Right cardiac atrium (tissue), 5 donors: ENCODE data around the gene CRABP2. TPM values are rescaled to one million over a fixed set of nuclear protein-coding genes. Genes with fewer than 3 reads are reported as not detected.
A peak's percentile ranks its signal among the peaks of the same experiment; 100 is the strongest.

Experiments
- ATAC-seq, 2 donors: fragments of 200-7000 bp; cut with Tn5 transposase; one replicate each; pipeline versions ENCODE4 v1.8.0 to v1.9.1; 2020; ENCODE audit warnings: moderate library complexity in 2 of 2, mild to moderate bottlenecking in 1 of 2
- DNase-seq, 3 donors: peaks; one replicate each; pipeline ENCODE4 v3.0.0-alpha.2; 2020
- H3K27ac ChIP-seq: one replicate; pipeline ENCODE4 v1.5.1; 2013; ENCODE audit warnings: mild to moderate bottlenecking, low read length, control low read depth, moderate library complexity
- H3K27me3 ChIP-seq: one replicate; pipeline ENCODE4 v1.6.1; 2013; ENCODE audit not compliant: control insufficient read depth, insufficient read depth
- H3K4me1 ChIP-seq: one replicate; pipeline ENCODE4 v1.6.1; 2013; ENCODE audit warnings: low read length; ENCODE audit not compliant: control insufficient read depth, insufficient read depth
- H3K4me3 ChIP-seq: one replicate; pipeline ENCODE4 v1.5.1; 2013; ENCODE audit warnings: low read length, control low read depth
- H3K9me3 ChIP-seq: one replicate; pipeline ENCODE4 v1.6.1; 2013; ENCODE audit warnings: low read length; ENCODE audit not compliant: control insufficient read depth
- WGBS: extraction: QIAGEN DNeasy Blood & Tissue Kit; methylation state at CpG from one replicate; pipeline ENCODE4 v1.1.7; 2013; 5-methylcytosine and 5-hydroxymethylcytosine counted together
- intact Hi-C, 4 donors: fragments of 100-400 bp; cut with DNase I; formaldehyde crosslinking; loops; one replicate each; pipeline versions ENCODE4 v1.11.0 to v1.14.0; 2022 to 2023
- polyA plus RNA-seq: library from polyadenylated mRNA; stranded (reverse); fragments of 200-250 nt; gene quantifications from one replicate; pipeline ENCODE4 v1.2.3, GENCODE V29; 2013
- total RNA-seq, 4 donors: library from RNA; stranded (reverse); fragmentation: NEBNext Ultra II Directional; extraction: Animal tissue kit (Norgen Biotek cat#: 25700); gene quantifications; one replicate each; pipeline ENCODE4 v1.2.1, GENCODE V29; 2021
- donor health status: healthy with polysubstance abuse.
- donor health status: DM: no; HTN: yes; CAD: no.
- donor health status: DM: no; HTN: no; CAD: no.
- donor health status: DM: no; HTN: yes; CAD: no; lungs with severe emphysema.
- donor health status: DM: yes; HTN: yes; CAD: no.

Gene CRABP2
- total and polyA plus RNA-seq, 5 donors: 0.71 to 1.6 (median 0.76) TPM

GRCh38 chr1:156707417-156708217 lies 2.2 kb upstream of the CRABP2 start:
- 48% methylated on average over 8 of the region's 8 CpGs for WGBS
- no peak overlapping the region for H3K27ac ChIP-seq
- no peak overlapping the region for H3K4me3 ChIP-seq

GRCh38 chr1:156706657-156707416 lies 1.5 kb upstream of the CRABP2 start:
- peak overlapping the region; percentile 5 for H3K4me3 ChIP-seq
- H3K9me3 ChIP-seq: no peaks in the 10 kb centered on the region
- no peaks in the 10 kb centered on the region for H3K27me3 ChIP-seq
- intact Hi-C loops: no loop called here
- peak; percentile 69 to 90 (median 88) for DNase-seq
- H3K4me1 ChIP-seq: peaks cover 4% of the 10 kb centered on the region
- WGBS: 5% methylated on average over 29 of the region's 29 CpGs
- peak; percentile 56 to 63 for ATAC-seq
- H3K27ac ChIP-seq: peak overlapping the region; percentile 0

More at GRCh38 chr1:156707417-156708217, 2.2 kb upstream of the CRABP2 start:
- intact Hi-C loops: no loop called here
- no peaks in the 10 kb centered on the region for H3K27me3 ChIP-seq
- H3K4me1 ChIP-seq: peaks cover 4% of the 10 kb centered on the region
- ATAC-seq: no peak
- DNase-seq: peak in 1 of 3 donors; percentile 31
- no peaks in the 10 kb centered on the region for H3K9me3 ChIP-seq

GRCh38 chr1:156705918-156706656 lies 704 bp upstream of the CRABP2 start:
- intact Hi-C loops: no loop called here
- peak; percentile 66 to 87 (median 86) for DNase-seq

GRCh38 chr1:156704930-156705320 lies 458 bp downstream of the CRABP2 start:
- intact Hi-C loops: no loop called here
- ATAC-seq (peak in 1 of 2 donors; percentile 12), DNase-seq (peak; percentile 64 to 75 (median 69))
- Histone ChIP-seq H3K27ac (no peak overlapping the region), H3K4me3 (peak overlapping the region; percentile 5), H3K9me3 (no peaks in the 10 kb centered on the region), H3K27me3 (no peaks in the 10 kb centered on the region), H3K4me1 (peaks cover 4% of the 10 kb centered on the region)
- WGBS: 3% methylated on average over 29 of the region's 29 CpGs

More at GRCh38 chr1:156705918-156706656, 704 bp upstream of the CRABP2 start:
- no peaks in the 10 kb centered on the region for H3K27me3 ChIP-seq
- H3K9me3 ChIP-seq: no peaks in the 10 kb centered on the region
- peak; percentile 35 to 55 for ATAC-seq
- peak overlapping the region; percentile 0 for H3K27ac ChIP-seq
- H3K4me1 ChIP-seq: peaks cover 4% of the 10 kb centered on the region
- 1% methylated on average over 45 of the region's 45 CpGs for WGBS
- H3K4me3 ChIP-seq: peak overlapping the region; percentile 5

- Histone ChIP-seq H3K27ac (no peak overlapping the region), H3K4me1 (peaks cover 4% of the 10 kb centered on the region), H3K4me3 (no peak overlapping the region)
These were observed 1.1 kb downstream of the CRABP2 start for GRCh38 chr1:156704166-156704711.

GRCh38 chr1:156703741-156704140 lies 1.6 kb downstream of the CRABP2 start:
- Histone ChIP-seq H3K27ac (no peak overlapping the region), H3K9me3 (no peaks in the 10 kb centered on the region), H3K27me3 (no peaks in the 10 kb centered on the region), H3K4me3 (no peak overlapping the region), H3K4me1 (peaks cover 4% of the 10 kb centered on the region)
- DNase-seq (peak in 1 of 3 donors; percentile 19), ATAC-seq (no peak)
- WGBS: 46% methylated on average over 4 of the region's 4 CpGs
- intact Hi-C loops: no loop called here

More at GRCh38 chr1:156704166-156704711, 1.1 kb downstream of the CRABP2 start:
- 57% methylated on average over 10 of the region's 10 CpGs for WGBS
- intact Hi-C loops: no loop called here
- DNase-seq (no peak), ATAC-seq (no peak)
- Histone ChIP-seq H3K9me3 (no peaks in the 10 kb centered on the region), H3K27me3 (no peaks in the 10 kb centered on the region)

GRCh38 chr1:156703336-156703735 lies 2.0 kb downstream of the CRABP2 start:
- no peak for ATAC-seq
- WGBS: 76% methylated on average over 4 of the region's 4 CpGs

GRCh38 chr1:156700736-156701531 lies 4.4 kb downstream of the CRABP2 start:
- Histone ChIP-seq H3K4me3 (no peak overlapping the region), H3K27ac (no peak overlapping the region), H3K9me3 (no peaks in the 10 kb centered on the region), H3K27me3 (no peaks in the 10 kb centered on the region), H3K4me1 (peaks cover 4% of the 10 kb centered on the region)
- intact Hi-C loops: no loop called here
- DNase-seq (peak in 1 of 3 donors; percentile 25), ATAC-seq (no peak)
- 79% methylated on average over 8 of the region's 8 CpGs for WGBS

More at GRCh38 chr1:156703336-156703735, 2.0 kb downstream of the CRABP2 start:
- no peaks in the 10 kb centered on the region for H3K27me3 ChIP-seq
- H3K4me1 ChIP-seq: peaks cover 4% of the 10 kb centered on the region
- peak in 1 of 3 donors; percentile 41 for DNase-seq
- no peak overlapping the region for H3K27ac ChIP-seq
- intact Hi-C loops: no loop called here
- H3K4me3 ChIP-seq: no peak overlapping the region
- no peaks in the 10 kb centered on the region for H3K9me3 ChIP-seq

- no peaks in the 10 kb centered on the region for H3K4me1 ChIP-seq
- 57% methylated on average over 1 of the region's 1 CpG for WGBS
- no peaks in the 10 kb centered on the region for H3K27me3 ChIP-seq
- H3K4me3 ChIP-seq: no peak overlapping the region
- ATAC-seq: no peak
- H3K27ac ChIP-seq: no peak overlapping the region
- intact Hi-C loops: loop anchor here in 2 of 4 donors (10.0 kb wide), 2 partner anchors 156 to 186 kb away; partner anchors contain the start of gene INSRR (in 1 of the 2)
- H3K9me3 ChIP-seq: no peaks in the 10 kb centered on the region
- peak in 1 of 3 donors; percentile 23 for DNase-seq
These were observed 6.4 kb downstream of the CRABP2 start for GRCh38 chr1:156698995-156699394.

- no peaks in the 10 kb centered on the region for H3K4me1 ChIP-seq
- no peak overlapping the region for H3K27ac ChIP-seq
- intact Hi-C loops: loop anchor here in 2 of 4 donors (10.0 kb wide), 2 partner anchors 157 to 187 kb away; partner anchors contain the start of gene INSRR (in 1 of the 2)
- ATAC-seq (no peak), DNase-seq (peak in 1 of 3 donors; percentile 33)
- no peak overlapping the region for H3K4me3 ChIP-seq
- WGBS: 81% methylated on average over 8 of the region's 8 CpGs
- no peaks in the 10 kb centered on the region for H3K9me3 ChIP-seq
- H3K27me3 ChIP-seq: no peaks in the 10 kb centered on the region
These were observed 7.9 kb downstream of the CRABP2 start for GRCh38 chr1:156697481-156697880.
